ENCODE data around the gene HIPK2.

- TF ChIP-seq CTCF (conservative IDR thresholded peaks at IDR 0.05; ENCODE audit: low read length) (no peak), EZH2phosphoT487 (IDR thresholded peaks at IDR 0.05; ENCODE audit: borderline replicate concordance) (no peak)
Observed at GRCh38 chr7:139658296-139658695, 119.5 kb downstream of the HIPK2 start.
